Stimulated activated CD4-positive, alpha-beta T cell treated with anti-CD3 and anti-CD28 coated beads, Interleukin-15, amount 100 ng/mL, for 1 hour (primary cell): ENCODE results near the gene NBAS.
"Not testable (repeated sequence)": the region's sequence is repeated elsewhere in the genome, so short reads cannot be mapped to it uniquely, and the experiment has no call there.

Experiments
- DNase-seq, 2 donors: peaks; one replicate each; pipeline ENCODE4 v3.0.0-alpha.2; 2020; ENCODE audit warnings: low read depth in 1 of 2, low spot score in 1 of 2

NBAS gene

DNA sequence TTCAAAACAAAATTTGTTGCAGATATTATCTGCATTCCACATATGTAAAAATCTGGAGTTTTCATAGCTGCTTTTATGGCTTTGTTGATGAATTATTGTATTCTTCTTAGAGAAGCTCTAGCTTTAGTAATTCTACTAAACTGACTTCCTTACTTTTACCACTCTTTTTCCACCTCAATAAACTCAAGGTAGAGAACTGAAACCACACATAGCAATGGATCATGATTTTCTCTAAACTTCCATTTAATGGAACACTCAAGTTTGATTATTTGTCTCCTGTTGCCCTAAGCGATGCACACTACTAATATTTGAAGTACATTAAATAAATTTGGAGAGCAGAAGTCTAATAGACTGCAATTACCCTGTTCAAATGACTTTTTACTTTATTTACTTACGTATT is 192.0 kb downstream of the NBAS start:
- no peak for DNase-seq

DNA sequence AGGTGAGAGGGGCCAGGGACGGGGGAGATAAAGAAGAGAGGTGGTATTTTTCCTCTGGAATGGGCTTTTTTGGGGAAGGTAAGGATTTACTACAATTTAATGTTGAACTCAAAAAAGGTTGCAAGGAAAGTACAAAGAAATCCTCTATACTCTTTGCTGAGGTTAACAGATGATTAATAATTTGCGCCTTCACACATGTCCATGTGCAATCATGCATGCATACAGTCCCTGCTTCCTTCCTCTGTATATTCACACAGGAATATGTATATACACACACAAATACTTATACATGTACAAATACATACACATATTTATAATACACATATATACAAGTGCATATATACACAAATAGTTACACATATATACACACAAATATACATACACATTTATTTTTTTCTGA is 193.4 kb downstream of the NBAS start:
- DNase-seq = no peak

DNA sequence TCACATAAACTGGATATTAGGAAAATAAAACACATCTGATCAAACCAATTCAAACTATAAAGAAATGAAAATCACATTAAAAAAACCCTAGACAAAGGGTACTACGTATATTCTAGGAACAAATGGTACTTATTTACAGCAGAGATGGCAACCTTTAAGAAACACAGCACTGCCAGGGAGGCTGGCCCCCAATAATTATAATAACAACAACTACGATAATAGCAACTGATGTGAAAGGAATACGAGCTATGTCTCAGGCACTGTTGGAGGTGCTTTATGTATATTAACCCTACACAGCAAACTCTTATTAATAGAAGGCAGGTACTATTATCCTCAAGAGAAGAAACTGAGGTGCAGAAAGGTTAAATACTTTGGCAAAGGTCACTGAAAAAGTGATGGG is 193.9 kb downstream of the NBAS start:
- DNase-seq = no peak

DNA sequence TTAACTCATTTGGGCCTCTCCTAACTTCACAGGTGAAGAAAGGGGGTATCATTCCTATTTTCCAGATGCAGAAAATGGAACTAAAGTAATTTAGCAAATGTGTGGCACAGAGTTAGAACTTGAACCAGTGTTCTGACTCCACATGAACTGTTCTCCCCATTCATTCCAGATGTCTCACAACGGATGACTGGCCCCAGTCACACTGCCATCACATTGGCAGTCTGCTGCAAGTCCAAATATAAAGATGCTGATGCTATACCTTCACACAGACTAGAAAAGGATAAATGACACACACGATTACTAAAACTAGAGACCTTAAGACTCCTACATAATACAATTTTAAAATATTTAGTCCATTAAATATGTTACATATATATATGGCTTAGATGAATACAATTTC is 195.7 kb downstream of the NBAS start:
- DNase-seq = no peak

DNA sequence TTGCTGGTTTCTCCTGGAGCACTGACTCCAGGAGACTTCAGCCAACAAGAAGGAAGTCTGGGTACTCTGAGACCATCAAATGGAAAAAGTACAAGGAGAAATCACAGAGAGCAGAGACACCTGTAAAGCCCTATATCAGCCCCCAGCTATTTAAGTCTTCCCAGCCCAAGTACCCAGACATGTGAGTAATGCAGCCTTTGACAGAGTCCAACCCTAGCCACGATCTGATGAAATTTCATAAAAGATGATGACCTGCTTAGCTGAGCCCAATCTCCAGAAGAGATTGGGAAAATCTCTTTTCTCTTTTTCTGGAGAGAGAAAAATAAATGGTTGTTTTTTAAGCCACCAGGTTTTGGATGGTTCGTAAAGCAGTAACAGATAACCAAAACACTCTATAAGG is 196.6 kb downstream of the NBAS start:
- no peak for DNase-seq

DNA sequence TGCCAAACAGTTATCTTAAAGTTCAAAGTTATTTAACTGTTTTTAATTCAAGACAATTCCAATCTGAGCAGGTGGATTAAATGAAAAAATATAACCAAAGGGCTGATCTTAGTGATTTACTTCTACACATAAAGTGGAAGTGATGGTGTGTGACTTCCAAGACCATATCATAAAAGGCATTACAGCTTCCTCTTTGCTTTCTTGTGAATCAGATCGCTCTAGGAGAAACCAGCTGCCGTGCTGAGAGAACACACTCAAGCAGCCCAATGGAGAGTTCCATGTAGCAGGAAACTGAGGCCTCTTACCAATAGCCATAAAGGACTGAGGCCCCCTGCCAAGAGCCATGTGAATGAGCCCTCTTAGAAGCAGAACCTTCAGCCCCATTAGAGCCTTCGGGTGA is 197.4 kb downstream of the NBAS start:
- no peak for DNase-seq

DNA sequence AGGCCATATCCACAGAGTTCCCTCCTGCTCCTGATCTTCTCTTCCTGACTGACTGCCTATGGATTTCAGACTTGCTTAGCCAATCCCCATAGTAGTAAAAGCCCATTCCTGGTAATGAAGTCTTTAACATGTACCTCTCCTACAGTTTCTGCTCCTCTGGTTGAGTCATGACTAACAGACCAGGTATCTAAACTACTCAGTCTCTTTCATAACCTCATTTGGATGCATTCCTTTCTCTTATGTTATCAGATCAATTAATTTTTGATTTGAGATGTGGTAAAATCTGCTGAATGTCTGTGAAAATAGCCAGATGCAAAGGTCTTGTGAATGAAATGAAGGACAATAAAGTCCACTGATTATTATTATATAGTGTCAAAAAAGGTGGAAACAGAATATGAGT is 198.0 kb downstream of the NBAS start:
- no peak for DNase-seq

DNA sequence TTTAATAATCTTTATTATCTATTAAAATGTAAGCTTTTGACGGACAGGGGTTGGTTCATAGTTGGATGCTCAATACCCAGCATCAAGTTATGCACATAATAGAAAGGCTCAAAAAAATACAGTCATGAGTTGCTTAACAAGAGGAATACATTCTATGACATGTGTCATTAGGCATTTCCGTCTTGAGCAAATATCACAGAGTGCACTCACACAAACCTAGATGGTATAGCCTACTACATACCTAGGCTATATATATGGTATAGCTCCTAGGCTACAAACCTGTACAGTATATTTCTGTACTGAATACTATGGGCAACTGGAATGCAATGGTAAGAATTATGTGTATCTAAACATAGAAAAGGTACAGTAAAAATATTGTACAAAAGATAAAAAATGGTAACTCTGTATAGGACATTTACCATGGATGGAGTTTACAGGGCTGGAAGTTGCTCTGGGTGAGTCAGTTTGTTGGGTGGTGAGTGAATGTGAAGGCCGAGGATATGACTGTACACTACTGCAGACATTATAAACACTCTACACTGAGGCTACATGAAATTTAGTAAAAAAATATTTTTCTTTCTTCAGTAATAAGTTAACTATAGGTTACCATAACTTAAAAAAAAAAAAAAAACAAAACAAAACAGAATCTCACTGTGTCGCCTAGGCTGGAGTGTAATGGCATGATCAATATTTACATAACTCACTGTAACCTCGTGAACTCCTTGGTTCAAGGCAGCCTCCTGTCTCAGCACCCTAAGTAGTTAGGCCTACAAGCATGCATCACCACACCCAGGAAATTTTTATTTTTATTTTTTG is 201.2 kb downstream of the NBAS start:
- no peak for DNase-seq

DNA sequence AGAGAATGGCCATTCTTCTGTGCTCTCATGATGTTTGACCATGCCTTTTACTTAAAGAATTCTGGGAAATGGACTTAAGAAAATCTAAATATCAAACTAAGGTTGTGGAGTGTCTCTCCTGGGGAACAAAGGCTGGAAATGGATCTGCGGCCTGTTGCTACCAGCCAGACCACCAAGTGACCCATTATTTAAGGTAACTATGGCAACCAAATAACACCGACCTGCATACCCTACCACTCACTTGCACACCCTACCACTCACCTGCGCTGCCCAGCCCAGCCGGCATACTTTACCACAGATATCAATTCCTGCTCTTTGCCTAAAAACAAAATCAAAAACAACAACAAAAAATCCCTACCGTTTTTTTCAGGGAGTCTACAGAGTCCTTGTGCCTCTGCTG is 203.2 kb downstream of the NBAS start:
- DNase-seq = no peak

DNA sequence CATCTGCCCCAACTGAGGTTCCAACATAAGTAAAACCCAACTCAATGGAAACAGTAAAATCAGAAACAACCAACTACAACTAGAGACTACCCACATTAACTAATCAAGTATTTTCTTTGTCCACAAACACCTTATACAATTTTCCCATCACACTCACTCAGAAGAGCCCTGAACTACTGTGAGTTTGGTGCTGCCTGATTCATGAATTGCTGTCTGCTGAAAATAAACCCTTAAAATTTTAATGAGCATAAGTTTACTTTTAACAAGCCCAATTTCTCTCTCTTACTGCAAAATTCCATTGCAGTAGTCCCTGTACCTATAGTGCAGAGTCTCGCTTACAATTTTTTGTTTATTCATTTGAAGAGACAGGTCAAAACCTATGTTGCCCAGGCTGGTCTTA is 203.9 kb downstream of the NBAS start:
- no peak for DNase-seq

DNA sequence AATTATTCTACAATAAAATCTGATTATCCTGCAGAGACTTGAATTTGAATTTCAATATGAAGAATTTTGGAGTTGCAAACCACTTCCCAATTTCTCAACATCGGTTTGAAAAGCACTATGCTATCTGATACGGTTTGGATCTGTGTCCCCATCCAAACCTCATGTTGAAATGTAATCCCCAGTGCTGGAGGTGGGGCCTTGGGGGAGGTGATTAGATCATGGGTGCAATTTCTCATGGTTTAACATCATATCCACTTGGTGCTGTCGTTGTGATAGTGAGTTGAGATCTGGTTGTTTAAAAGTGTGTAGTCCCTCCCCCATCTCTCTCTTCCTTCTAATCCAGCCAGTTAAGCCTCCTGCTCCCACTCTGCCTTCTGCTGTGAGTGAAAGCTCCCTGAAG is 205.7 kb downstream of the NBAS start:
- no peak for DNase-seq

DNA sequence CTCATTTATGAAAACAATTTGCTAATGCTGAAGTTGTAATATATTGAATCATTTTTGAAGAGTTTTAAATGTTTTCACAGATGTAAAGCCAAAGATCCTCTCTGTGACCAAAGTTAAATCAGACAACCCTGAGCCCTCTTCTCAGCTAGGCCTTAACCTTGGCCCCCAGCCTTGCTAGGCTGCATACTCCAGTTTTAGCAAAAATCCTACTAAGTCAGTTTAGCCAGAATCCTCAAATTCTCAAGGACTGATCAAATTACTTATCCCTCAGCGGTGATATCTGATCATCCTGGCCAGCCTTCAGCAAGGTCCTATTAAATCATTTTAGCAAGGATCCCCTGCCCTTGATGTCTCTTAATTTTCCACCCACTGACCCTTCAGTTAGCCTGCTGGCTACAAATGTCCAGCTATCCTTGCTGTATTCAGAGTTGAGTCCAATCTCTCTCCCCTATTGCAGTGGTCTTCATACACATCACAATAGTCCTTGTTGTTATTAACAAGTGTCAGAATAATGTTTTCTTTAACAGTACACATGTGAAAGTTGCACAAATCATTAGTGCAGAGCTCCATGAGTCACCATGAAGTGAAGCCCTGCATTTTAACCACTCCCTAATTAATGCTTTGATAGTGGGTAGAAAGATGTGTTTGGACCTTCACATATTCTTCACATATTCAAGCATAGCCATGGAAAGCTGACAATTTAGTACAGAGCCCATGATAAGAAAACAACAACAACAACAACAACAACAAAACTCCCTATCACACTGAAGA is 206.4 kb downstream of the NBAS start:
- no peak for DNase-seq

DNA sequence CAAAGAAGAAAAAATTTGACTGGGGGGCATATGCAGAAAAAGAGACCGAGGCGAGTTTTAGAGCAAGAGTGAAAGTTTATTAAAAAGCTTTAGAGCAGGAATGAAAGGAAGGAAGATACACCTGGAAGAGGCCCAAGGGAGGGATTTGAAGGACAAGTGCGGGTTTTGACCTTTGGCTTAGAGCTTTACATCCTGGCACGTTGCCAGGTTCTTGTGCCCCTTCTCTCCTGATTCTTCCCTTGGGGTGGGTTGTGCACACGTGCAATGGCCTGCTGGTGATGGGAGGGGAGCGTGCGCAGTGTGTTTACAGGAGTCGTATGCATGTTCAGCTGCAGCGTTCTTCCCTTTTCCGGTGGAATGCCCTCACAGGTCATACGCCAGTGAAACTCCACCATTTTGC is 208.8 kb downstream of the NBAS start:
- DNase-seq = no peak

DNA sequence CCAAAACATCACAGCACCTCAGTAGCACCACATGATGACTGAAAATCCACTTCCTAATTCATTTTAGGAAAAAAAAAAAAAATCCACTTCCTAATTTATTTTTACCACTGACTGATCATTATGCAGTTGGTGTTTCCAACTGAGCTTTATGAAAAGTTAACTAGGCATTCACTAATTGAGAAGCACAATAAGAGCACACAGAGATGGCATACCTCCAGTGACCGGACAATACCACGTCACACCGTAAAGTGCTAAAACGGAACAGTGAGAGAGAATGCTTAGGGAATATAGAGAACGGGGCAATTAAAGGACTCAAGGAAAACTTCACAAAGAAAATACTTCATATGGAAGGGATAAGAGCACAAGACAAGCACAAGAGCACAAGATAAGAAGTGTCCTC is 212.5 kb downstream of the NBAS start:
- no peak for DNase-seq

DNA sequence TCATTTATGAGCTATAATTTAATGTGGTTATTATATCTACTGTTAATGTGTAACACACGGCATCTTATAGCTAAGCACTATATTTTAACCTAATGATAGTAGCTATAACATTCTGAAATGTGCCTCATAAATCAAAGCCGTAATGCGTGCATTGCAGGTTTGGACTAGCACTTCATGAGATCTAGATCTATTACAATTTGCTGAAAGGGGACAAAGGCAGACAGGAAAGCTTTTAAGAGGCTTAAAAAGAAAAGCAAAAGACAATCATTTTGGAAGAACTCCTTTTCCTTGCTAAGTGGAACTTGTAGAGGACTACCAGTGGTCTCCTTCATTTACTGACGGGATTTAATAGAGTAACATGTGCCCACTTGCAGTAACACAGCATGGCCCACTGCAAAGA is 213.1 kb downstream of the NBAS start:
- no peak for DNase-seq

DNA sequence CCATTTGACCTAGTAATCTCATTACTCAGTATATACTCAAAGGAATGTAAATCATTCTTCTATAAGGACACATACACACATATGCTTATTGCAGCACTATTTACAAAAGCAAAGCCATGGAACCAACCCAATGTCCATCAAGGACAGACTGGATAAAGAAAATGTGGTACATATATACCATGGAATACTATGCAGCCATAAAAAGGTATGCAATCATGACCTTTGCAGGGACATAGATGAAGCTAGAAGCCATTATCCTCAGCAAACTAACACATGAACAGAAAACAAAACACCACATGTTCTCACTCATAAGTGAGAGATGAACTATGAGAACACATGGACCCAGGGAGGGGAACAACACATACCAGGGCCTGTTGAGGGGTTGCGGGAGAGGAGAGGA is 214.5 kb downstream of the NBAS start:
- DNase-seq = no peak

DNA sequence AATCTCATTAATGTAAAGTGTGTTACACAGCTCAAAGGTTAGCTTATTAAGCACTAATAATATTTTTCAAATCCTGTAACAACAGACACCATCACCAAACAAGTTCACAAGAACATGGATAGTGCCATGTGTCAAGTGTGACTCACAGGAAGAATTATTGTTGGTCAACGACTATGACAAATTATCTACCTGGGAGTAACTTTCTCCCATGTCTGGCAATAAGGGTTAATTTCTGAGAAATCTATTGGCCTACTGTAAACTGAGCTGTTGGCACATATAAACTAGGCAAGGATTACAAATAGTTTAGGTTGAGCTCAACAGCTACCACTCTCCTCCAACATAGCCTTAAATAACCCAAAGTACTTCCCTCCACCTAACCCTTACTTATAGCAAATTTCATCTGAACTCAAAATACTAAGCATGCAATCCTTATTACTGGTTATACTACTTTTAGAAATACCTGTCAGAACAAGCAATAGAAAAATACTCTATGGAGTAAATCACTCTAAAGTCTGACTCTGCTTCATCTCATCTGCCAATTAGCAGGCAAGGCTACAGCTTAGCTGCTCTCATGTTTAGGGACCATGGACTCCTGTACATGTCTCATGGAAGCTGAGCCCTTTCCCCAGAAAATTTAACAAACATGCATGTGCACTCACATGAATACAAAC is 223.0 kb downstream of the NBAS start:
- no peak for DNase-seq

DNA sequence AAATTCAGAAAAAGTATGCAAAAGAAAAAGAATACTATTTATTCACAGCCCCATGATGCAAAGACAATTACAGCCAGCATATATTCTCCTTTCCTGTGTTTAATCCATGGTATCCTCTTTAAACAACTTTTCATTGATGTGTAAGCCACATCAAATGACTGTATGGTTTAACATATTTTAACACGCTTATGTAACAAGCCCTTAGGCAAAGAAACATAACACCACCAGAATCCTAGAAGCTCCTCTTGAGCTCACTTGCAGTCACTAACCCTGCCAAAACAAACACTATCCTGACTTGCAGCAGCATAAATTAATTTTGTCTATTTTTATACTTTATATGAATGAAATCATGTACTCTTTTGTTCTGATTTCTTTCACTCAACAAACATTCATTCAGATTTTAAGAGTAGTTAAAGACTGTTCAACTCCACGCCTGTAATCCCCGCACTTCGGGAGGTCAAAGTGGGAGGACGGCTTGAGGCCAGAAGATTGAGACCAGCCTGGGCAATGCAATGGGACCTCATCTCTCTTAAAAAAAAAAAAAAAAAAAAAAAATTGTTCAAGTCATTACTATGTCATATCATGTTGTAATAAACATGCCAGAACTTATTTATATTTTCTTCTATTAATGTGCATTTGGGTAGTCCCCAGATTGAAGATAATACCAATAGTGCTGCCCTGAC is 226.3 kb downstream of the NBAS start:
- DNase-seq = no peak

DNA sequence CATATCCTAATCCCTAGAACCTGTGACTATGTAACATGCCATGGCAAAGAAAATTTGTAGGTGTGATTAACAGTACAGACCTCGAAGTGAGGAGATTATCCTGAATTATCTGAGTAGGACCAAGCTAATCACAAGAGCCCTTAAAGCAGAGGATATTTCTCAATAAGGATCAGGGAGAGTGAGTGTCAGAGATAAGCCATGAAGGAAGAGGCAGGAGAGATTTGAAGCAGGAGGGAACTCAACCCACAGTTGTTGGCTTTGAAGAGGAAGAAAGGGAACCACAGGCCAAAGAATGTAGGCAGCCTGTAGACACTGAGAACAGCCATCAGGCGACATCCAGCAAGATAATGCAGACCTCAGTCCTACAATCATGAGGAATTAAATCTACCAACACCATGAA is 229.3 kb downstream of the NBAS start:
- DNase-seq = no peak

DNA sequence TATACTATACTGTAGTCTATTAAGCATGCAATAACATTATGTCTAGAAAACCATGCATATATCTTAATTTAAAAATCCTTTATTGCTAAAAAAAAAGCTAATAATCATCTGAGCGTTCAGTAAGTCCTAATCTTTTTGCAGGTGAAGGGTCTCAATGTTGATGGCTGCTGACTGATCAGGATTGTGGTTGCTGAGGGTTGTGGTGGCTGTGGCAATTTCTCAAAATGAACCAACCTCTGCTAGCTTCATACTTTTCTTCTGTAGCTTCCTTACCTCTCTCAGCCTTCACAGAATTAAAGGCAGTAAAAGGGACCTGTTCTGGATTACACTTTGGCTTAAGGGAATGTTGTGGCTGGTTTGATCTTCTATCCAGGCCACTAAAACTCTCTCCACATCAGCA is 235.8 kb downstream of the NBAS start:
- no peak for DNase-seq

DNA sequence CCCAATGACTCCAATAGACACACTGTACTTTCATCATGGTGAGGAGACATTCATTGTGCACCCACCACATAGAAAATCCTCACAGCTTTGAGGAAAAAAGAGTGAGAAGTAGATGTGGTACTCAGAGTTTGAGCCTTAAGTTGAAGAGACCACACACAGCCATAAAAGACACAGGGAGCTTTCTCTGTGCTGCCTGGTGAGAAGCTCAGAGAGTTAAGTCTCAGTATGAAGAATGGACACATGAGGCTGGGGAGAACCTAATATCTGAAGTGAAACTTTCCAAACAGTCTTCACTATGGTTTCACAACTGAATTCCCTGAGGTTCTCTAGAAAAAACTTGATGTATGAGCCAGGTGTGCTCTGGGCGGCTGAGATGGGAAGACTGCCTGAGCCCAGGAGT is 237.9 kb downstream of the NBAS start:
- no peak for DNase-seq

DNA sequence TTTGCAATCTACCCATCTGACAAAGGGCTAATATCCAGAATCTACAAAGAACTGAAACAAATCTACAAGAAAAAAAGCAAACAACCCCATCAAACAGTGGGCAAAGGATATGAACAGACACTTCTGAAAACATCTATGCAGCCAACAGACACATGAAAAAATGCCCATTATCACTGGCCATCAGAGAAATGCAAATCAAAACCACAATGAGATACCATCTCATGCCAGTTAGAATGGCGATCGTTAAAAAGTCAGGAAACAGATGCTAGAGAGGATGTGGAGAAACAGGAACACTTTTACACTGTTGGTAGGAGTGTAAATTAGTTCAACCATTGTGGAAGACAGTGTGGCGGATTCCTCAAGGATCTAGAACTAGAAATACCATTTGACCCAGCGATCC is 239.7 kb downstream of the NBAS start:
- DNase-seq = not testable (repeated sequence)
